H1 (cell line): ENCODE data around the gene ASPDH. TPM values are rescaled to one million over a fixed set of nuclear protein-coding genes. Genes with fewer than 3 reads are reported as not detected.

Experiments
- CTCF ChIA-PET: fragments of 300-600 bp; sonication (Branson Sonifier 250); formaldehyde crosslinking; loops from one replicate; lab custom pipeline; 2021; ENCODE audit not compliant: partially characterized antibody; lab: Charles Lee
- POLR2A ChIA-PET: fragments of 300-600 bp; sonication (Branson Sonifier 250); formaldehyde crosslinking; loops from one replicate; lab custom pipeline; 2021; ENCODE audit warnings: inconsistent platforms; ENCODE audit not compliant: partially characterized antibody; lab: Charles Lee
- DNase-seq, 2 experiments: peaks; one replicate each; pipeline versions ENCODE4 v3.0.0 to v3.0.0-alpha.2; 2010 to 2022; ENCODE audit warnings: low spot score in 2 of 2, low read depth in 1 of 2, mixed read lengths in 1 of 2
- FAIRE-seq: peaks from 2 replicates; lab custom pipeline; 2011; peaks lifted over from hg19 to GRCh38; lab: Jason Lieb, UNC
- H2AFZ ChIP-seq: 2 replicates; pipeline ENCODE4 v1.8.1; 2012; ENCODE audit warnings: low read length, inconsistent platforms
- H2AK5ac ChIP-seq: 2 replicates; pipeline ENCODE4 v1.6.1; 2013; ENCODE audit warnings: low read depth, low read length
- H2BK120ac ChIP-seq: replicated peaks from 2 replicates; pipeline ENCODE3; 2013; ENCODE audit warnings: low read depth, low read length, inconsistent platforms
- H2BK12ac ChIP-seq: 2 replicates; pipeline ENCODE4 v1.6.1; 2013; ENCODE audit warnings: low read depth, low read length
- H2BK15ac ChIP-seq: 2 replicates; pipeline ENCODE4 v1.6.1; 2013; ENCODE audit warnings: low read length
- H2BK20ac ChIP-seq: 2 replicates; pipeline ENCODE4 v1.6.1; 2013; ENCODE audit warnings: low read length
- H2BK5ac ChIP-seq: 2 replicates; pipeline ENCODE4 v1.6.1; 2013; ENCODE audit warnings: low read depth, low read length
- H3K14ac ChIP-seq: 2 replicates; pipeline ENCODE4 v1.6.1; 2013; ENCODE audit warnings: inconsistent platforms; ENCODE audit not compliant: insufficient read length
- H3K18ac ChIP-seq: 2 replicates; pipeline ENCODE4 v1.6.1; 2013; ENCODE audit warnings: low read length; ENCODE audit errors: extremely low read depth
- H3K23ac ChIP-seq: 2 replicates; pipeline ENCODE4 v1.6.1; 2013; ENCODE audit warnings: inconsistent platforms; ENCODE audit not compliant: insufficient read length
- H3K23me2 ChIP-seq: 2 replicates; pipeline ENCODE4 v1.6.1; 2013; ENCODE audit warnings: low read depth, low read length
- H3K27ac ChIP-seq: 2 replicates; pipeline ENCODE4 v1.6.1; 2011; ENCODE audit warnings: low read depth, low read length, inconsistent platforms
- H3K27me3 ChIP-seq, 4 experiments: replicated peaks in 1 of 4; 1 replicate in 1 of 4; 2 replicates in 3 of 4; pipeline versions ENCODE4 v1.6.1 to v1.8.1; 2011 to 2013; ENCODE audit warnings: low read length in 3 of 4, mild to moderate bottlenecking in 3 of 4, inconsistent platforms in 2 of 4, mixed read lengths in 2 of 4, moderate library complexity in 1 of 4; ENCODE audit not compliant: control insufficient read depth in 3 of 4, insufficient read depth in 3 of 4; ENCODE audit errors: extremely low read depth in 1 of 4
- H3K36me3 ChIP-seq, 4 experiments: 2 replicates each; pipeline versions ENCODE4 v1.6.1 to v1.8.1; 2011 to 2013; ENCODE audit warnings: mild to moderate bottlenecking in 4 of 4, low read length in 3 of 4, moderate library complexity in 2 of 4, control low read depth in 1 of 4, inconsistent platforms in 1 of 4; ENCODE audit not compliant: insufficient read depth in 4 of 4, control insufficient read depth in 2 of 4
- H3K4ac ChIP-seq: replicated peaks from 2 replicates; pipeline ENCODE3; 2013; ENCODE audit warnings: low read length, low read depth, mixed read lengths, inconsistent platforms; ENCODE audit not compliant: insufficient read length
- H3K4me1 ChIP-seq, 4 experiments: replicated peaks in 1 of 4; 1 replicate in 1 of 4; 2 replicates in 3 of 4; pipeline versions ENCODE4 v1.6.1 to v1.8.1; 2011 to 2013; ENCODE audit warnings: low read length in 3 of 4, inconsistent platforms in 2 of 4, mixed read lengths in 1 of 4; ENCODE audit not compliant: insufficient read depth in 4 of 4, control insufficient read depth in 3 of 4
- H3K4me2 ChIP-seq, 2 experiments: 2 replicates each; pipeline versions ENCODE4 v1.6.1 to v1.8.1; 2011 to 2013; ENCODE audit warnings: low read depth in 2 of 2, low read length in 2 of 2, control low read depth in 1 of 2, inconsistent platforms in 1 of 2, mild to moderate bottlenecking in 1 of 2; ENCODE audit not compliant: insufficient read depth in 1 of 2
- H3K4me3 ChIP-seq, 4 experiments: fragments of 200-600, 300-600 bp in 1 of 4; sonication (generic), shearing (Covaris generic), sonication (Bioruptor Twin) in 1 of 4; 2 replicates each; pipeline versions ENCODE4 v1.5.1 to v1.8.1; 2011 to 2016; ENCODE audit warnings: low read length in 4 of 4, low read depth in 3 of 4, control low read depth in 2 of 4, inconsistent platforms in 2 of 4, mild to moderate bottlenecking in 2 of 4, mixed read lengths in 1 of 4, moderate library complexity in 1 of 4; ENCODE audit not compliant: insufficient read depth in 2 of 4; ENCODE audit errors: extremely low read depth in 1 of 4
- H3K56ac ChIP-seq: replicated peaks from 2 replicates; pipeline ENCODE3; 2013; ENCODE audit warnings: low read depth, mild to moderate bottlenecking, mixed read lengths, low read length, inconsistent platforms; ENCODE audit not compliant: insufficient read length
- H3K79me1 ChIP-seq: 2 replicates; pipeline ENCODE4 v1.6.1; 2013; ENCODE audit warnings: low read depth, low read length, control low read depth
- H3K79me2 ChIP-seq, 2 experiments: 2 replicates each; pipeline versions ENCODE4 v1.6.1 to v1.8.1; 2012 to 2013; ENCODE audit warnings: low read length in 2 of 2, mild to moderate bottlenecking in 2 of 2, inconsistent platforms in 1 of 2; ENCODE audit not compliant: insufficient read depth in 2 of 2, control insufficient read depth in 1 of 2
- H3K9ac ChIP-seq, 4 experiments: replicated peaks in 1 of 4; 1 replicate in 1 of 4; 2 replicates in 3 of 4; pipeline versions ENCODE4 v1.6.1 to v1.8.1; 2011 to 2013; ENCODE audit warnings: low read depth in 3 of 4, low read length in 3 of 4, control low read depth in 2 of 4, mild to moderate bottlenecking in 2 of 4, moderate library complexity in 2 of 4, inconsistent platforms in 1 of 4; ENCODE audit errors: extremely low read depth in 1 of 4
- H3K9me3 ChIP-seq, 2 experiments: 2 replicates each; pipeline versions ENCODE4 v1.6.1 to v1.8.1; 2012 to 2013; ENCODE audit warnings: mild to moderate bottlenecking in 2 of 2, moderate library complexity in 2 of 2, control low read depth in 1 of 2, inconsistent platforms in 1 of 2, low read depth in 1 of 2, low read length in 1 of 2, mixed read lengths in 1 of 2; ENCODE audit not compliant: insufficient read depth in 2 of 2
- H4K20me1 ChIP-seq, 2 experiments: replicated peaks in 1 of 2; 2 replicates each; pipeline versions ENCODE3 to v1.8.1; 2011 to 2013; ENCODE audit warnings: inconsistent platforms in 2 of 2, low read length in 2 of 2, mild to moderate bottlenecking in 1 of 2; ENCODE audit not compliant: insufficient read depth in 2 of 2, control insufficient read depth in 1 of 2
- H4K5ac ChIP-seq: 2 replicates; pipeline ENCODE4 v1.6.1; 2013; ENCODE audit warnings: low read length, low read depth, mixed read lengths, inconsistent platforms; ENCODE audit not compliant: insufficient read length
- H4K8ac ChIP-seq: 2 replicates; pipeline ENCODE4 v1.8.0; 2013; ENCODE audit warnings: mild to moderate bottlenecking, moderate library complexity, low read length, inconsistent platforms; ENCODE audit not compliant: insufficient read depth; ENCODE audit errors: extremely low read depth
- H4K91ac ChIP-seq: replicated peaks from 2 replicates; pipeline ENCODE3; 2013; ENCODE audit warnings: low read length, mixed read lengths, inconsistent platforms; ENCODE audit not compliant: insufficient read length
- CEBPB ChIP-seq: IDR thresholded peaks from 2 replicates; pipeline ENCODE4 v1.6.1; 2012; ENCODE audit warnings: low read depth, low read length
- CHD2 ChIP-seq: IDR thresholded peaks from 2 replicates; pipeline ENCODE4 v1.6.1; 2012; ENCODE audit warnings: low read length, improper control_type of control experiment
- CREB1 ChIP-seq: IDR thresholded peaks from 2 replicates; pipeline ENCODE4 v1.6.1; 2012; ENCODE audit warnings: inconsistent platforms
- HDAC6 ChIP-seq: IDR thresholded peaks from one replicate; pipeline ENCODE4 v1.7.1; 2012; ENCODE audit warnings: low read depth, mild to moderate bottlenecking, inconsistent platforms, low read length, moderate library complexity
- KDM4A ChIP-seq: IDR thresholded peaks from one replicate; pipeline ENCODE4 v1.7.1; 2012; ENCODE audit warnings: low read depth, mild to moderate bottlenecking, moderate library complexity, low read length, inconsistent platforms; ENCODE audit not compliant: severe bottlenecking
- RXRA ChIP-seq: IDR thresholded peaks from 2 replicates; pipeline ENCODE4 v1.6.1; 2011; ENCODE audit warnings: low read depth, mild to moderate bottlenecking, low read length, moderate library complexity; ENCODE audit not compliant: insufficient read depth
- SRF ChIP-seq: IDR thresholded peaks from 2 replicates; pipeline ENCODE4 v1.6.1; 2011; ENCODE audit warnings: mild to moderate bottlenecking, low read depth, low read length, moderate library complexity
- YY1 ChIP-seq: IDR thresholded peaks from 2 replicates; pipeline ENCODE4 v1.6.1; 2011; ENCODE audit warnings: low read depth, mild to moderate bottlenecking, low read length
- WGBS, 2 experiments: shearing (Covaris generic) in 1 of 2; methylation state at CpG; one replicate each; pipeline versions ENCODE4 v1.1.6 to v1.1.7; 2013 to 2015; ENCODE audit warnings: low lambda C conversion rate in 2 of 2, mixed read lengths in 2 of 2, inconsistent platforms in 1 of 2, low coverage in 1 of 2, missing lambda C conversion rate in 1 of 2; ENCODE audit not compliant: insufficient replicate concordance in 2 of 2, insufficient coverage in 1 of 2, insufficient read length in 1 of 2; ENCODE audit errors: extremely low coverage in 1 of 2, missing lambda C conversion rate in 1 of 2; 5-methylcytosine and 5-hydroxymethylcytosine counted together
- long read RNA-seq, 2 experiments: library from RNA in 1 of 2; library from capped mRNA in 1 of 2; stranded (forward); transcript quantifications; one replicate each; pipeline ENCODE4 v2.0.0, GENCODE V29; 2021; ENCODE audit warnings: inconsistent platforms in 1 of 2
- polyA minus RNA-seq, 3 experiments: library from RNA; depleted of rRNA, polyadenylated mRNA; stranded (reverse); fragments of >200 nt; gene quantifications; 1 replicate in 2 of 3; 2 replicates in 1 of 3; pipeline ENCODE4 v1.2.3, GENCODE V29; 2011
- polyA plus RNA-seq, 7 experiments: library from polyadenylated mRNA; depleted of rRNA in 3 of 7; stranded (reverse) in 5 of 7; unstranded in 2 of 7; fragments of >200 nt in 5 of 7; fragments of 200-250 nt in 2 of 7; gene quantifications; 1 replicate in 5 of 7; 2 replicates in 1 of 7; 4 replicates in 1 of 7; pipeline versions ENCODE4 v1.2.1 to v1.2.3, GENCODE V29; 2011 to 2013; ENCODE audit warnings: missing spikeins in 2 of 7, mixed read lengths in 2 of 7
- total RNA-seq: library from RNA; stranded (reverse); fragmentation: NEBNext Ultra II Directional; extraction: Animal tissue kit (Norgen Biotek cat#: 25700); gene quantifications from 2 replicates; pipeline ENCODE4 v1.2.1, GENCODE V29; 2021
- TF ChIP-seq, protein P1 (sequence below): IDR thresholded peaks from 2 replicates; pipeline ENCODE4 v1.6.1; 2012; ENCODE audit warnings: inconsistent platforms
- TF ChIP-seq, protein P2 (sequence below): IDR thresholded peaks from 2 replicates; pipeline ENCODE4 v1.6.1; 2011; ENCODE audit warnings: low read depth, mild to moderate bottlenecking, low read length; ENCODE audit not compliant: insufficient read depth

ASPDH gene
- total RNA-seq (not detected in 2 replicates), polyA plus RNA-seq (2011; rRNA removed) (not detected in 2 replicates), polyA minus RNA-seq (2011; rRNA and poly(A)+ RNA removed) (not detected in 2 replicates)
- polyA plus RNA-seq (2011; cell fraction: cytosol; rRNA removed), result 0.21 TPM
- not detected for polyA plus RNA-seq (2011; cell fraction: nucleus; rRNA removed)
- 0.34 TPM in 1 of 4 replicates, not detected in the others for polyA plus RNA-seq (2012, experiment 1 of 2)
- not detected for polyA plus RNA-seq (2012, experiment 2 of 2)
- not detected for polyA plus RNA-seq (2013, experiment 1 of 2)
- polyA plus RNA-seq (2013, experiment 2 of 2), result not detected
- not detected for polyA minus RNA-seq (2011; cell fraction: cytosol; rRNA and poly(A)+ RNA removed)
- polyA minus RNA-seq (2011; cell fraction: nucleus; rRNA and poly(A)+ RNA removed), result not detected
- long read RNA-seq, experiment 1, result 0 reads
- long read RNA-seq, experiment 2, result 0 reads

GRCh38 chr19:50513746-50514345 lies at the start of gene ASPDH:
TSS of gene ASPDH (minus strand) at chr19:50513913. CDS start at chr19:50513823, 90 bp downstream.
- Histone ChIP-seq H4K91ac (no peak within 1 kb of the TSS), H3K36me3 (peaks cover 0 to 15% (median 0%) of the 10 kb centered on the region in 4 experiments; a peak in 2 of 8 replicates), H4K5ac (no peak within 1 kb of the TSS), H3K18ac (no peak within 1 kb of the TSS), H3K4me2 (no peak within 1 kb of the TSS), H2BK120ac (no peak within 1 kb of the TSS), H3K56ac (no peak within 1 kb of the TSS), H3K9me3 (no peaks in the 10 kb centered on the region; a peak in 1 of 4 replicates), H2BK5ac (no peak within 1 kb of the TSS), H3K4me3 (no peak within 1 kb of the TSS), H3K14ac (no peak within 1 kb of the TSS), H2BK20ac (no peak within 1 kb of the TSS), H3K79me2 (no peaks in the 10 kb centered on the region), H2BK12ac (no peak within 1 kb of the TSS), H2AK5ac (no peak within 1 kb of the TSS), H3K4ac (no peak within 1 kb of the TSS), H3K27me3 (peaks cover 0 to 15% (median 10%) of the 10 kb centered on the region in 4 experiments; a peak in 6 of 7 replicates), H3K4me1 (peaks cover 0 to 6% (median 4%) of the 10 kb centered on the region in 4 experiments; a peak in 4 of 7 replicates), H3K27ac (no peak within 1 kb of the TSS), H3K79me1 (no peaks in the 10 kb centered on the region), H3K23me2 (no peaks in the 10 kb centered on the region; the same call in 1 of the 2 replicates), H4K20me1 (peaks cover 1 to 7% of the 10 kb centered on the region in 2 experiments), H2AFZ (no peak within 1 kb of the TSS), H3K9ac (no peak within 1 kb of the TSS; a peak in 1 of 7 replicates), H4K8ac (peak within 1 kb of the TSS; percentile 43; the same call in 1 of the 2 replicates), H3K23ac (no peak within 1 kb of the TSS), H2BK15ac (no peak within 1 kb of the TSS)
- FAIRE-seq (no peak), DNase-seq (no peak)
- ChIA-PET CTCF (interaction anchor here (0.6 to 19.3 kb wide), 3 partner anchors 24 to 161 kb away, joined by 3 to 206 read pairs (median 4); no protein-coding TSS in a partner anchor), POLR2A (interaction anchor here (1.3 kb wide), 1 partner anchor 280 kb away, joined by 3 read pairs; no protein-coding TSS in a partner anchor)
- 81% methylated on average over 17 of the region's 22 CpGs; no CpG with 5 or more reads in 1 of the 2 experiments for WGBS, 2 experiments
- TF ChIP-seq CREB1 (no peak), SRF (no peak), HDAC6 (no peak), YY1 (no peak), KDM4A (no peak), RXRA (no peak), CHD2 (no peak), CEBPB (no peak)
- TF ChIP-seq, protein P1, sequence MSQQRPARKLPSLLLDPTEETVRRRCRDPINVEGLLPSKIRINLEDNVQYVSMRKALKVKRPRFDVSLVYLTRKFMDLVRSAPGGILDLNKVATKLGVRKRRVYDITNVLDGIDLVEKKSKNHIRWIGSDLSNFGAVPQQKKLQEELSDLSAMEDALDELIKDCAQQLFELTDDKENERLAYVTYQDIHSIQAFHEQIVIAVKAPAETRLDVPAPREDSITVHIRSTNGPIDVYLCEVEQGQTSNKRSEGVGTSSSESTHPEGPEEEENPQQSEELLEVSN, result no peak
- TF ChIP-seq, protein P2, sequence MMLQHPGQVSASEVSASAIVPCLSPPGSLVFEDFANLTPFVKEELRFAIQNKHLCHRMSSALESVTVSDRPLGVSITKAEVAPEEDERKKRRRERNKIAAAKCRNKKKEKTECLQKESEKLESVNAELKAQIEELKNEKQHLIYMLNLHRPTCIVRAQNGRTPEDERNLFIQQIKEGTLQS, result no peak
